Endodermal cell (in vitro differentiated cells): Measurements from ENCODE around the gene C17orf58. TPM values are rescaled to one million over a fixed set of nuclear protein-coding genes. Genes with fewer than 3 reads are reported as not detected.
"Not testable (repeated sequence)": the region's sequence is repeated elsewhere in the genome, so short reads cannot be mapped to it uniquely, and the experiment has no call there.

Source experiments
- DNase-seq: peaks from one replicate; pipeline ENCODE4 v3.0.0-alpha.2; 2017
- H3K27ac ChIP-seq: 2 replicates; pipeline ENCODE4 v1.5.1; 2013; ENCODE audit warnings: mild to moderate bottlenecking, low read depth, low read length, moderate library complexity
- H3K27me3 ChIP-seq: 2 replicates; pipeline ENCODE4 v1.6.1; 2013; ENCODE audit warnings: mild to moderate bottlenecking, low read length, moderate library complexity; ENCODE audit not compliant: insufficient read depth, control insufficient read depth, poor library complexity, severe bottlenecking
- H3K36me3 ChIP-seq: 2 replicates; pipeline ENCODE4 v1.7.0; 2013; ENCODE audit warnings: mild to moderate bottlenecking, low read length, moderate library complexity; ENCODE audit not compliant: control insufficient read depth, insufficient read depth
- H3K4me1 ChIP-seq: one replicate; pipeline ENCODE4 v1.7.0; 2013; ENCODE audit warnings: low read length; ENCODE audit not compliant: control insufficient read depth, insufficient read depth
- H3K4me3 ChIP-seq: 2 replicates; pipeline ENCODE4 v1.5.1; 2013; ENCODE audit warnings: mild to moderate bottlenecking, low read length, moderate library complexity
- H3K9ac ChIP-seq: 2 replicates; pipeline ENCODE4 v1.6.1; 2013; ENCODE audit warnings: mild to moderate bottlenecking, low read length, moderate library complexity; ENCODE audit not compliant: poor library complexity, severe bottlenecking; ENCODE audit errors: extremely low read depth
- H3K9me3 ChIP-seq: 2 replicates; pipeline ENCODE4 v1.6.1; 2013; ENCODE audit warnings: mild to moderate bottlenecking, low read length, moderate library complexity; ENCODE audit not compliant: control insufficient read depth
- H3K27ac Mint-ChIP-seq: 2 replicates; pipeline ENCODE4 v1.8.0; 2020; ENCODE audit warnings: mixed read lengths
- H3K27me3 Mint-ChIP-seq: 2 replicates; pipeline ENCODE4 v1.8.0; 2021; ENCODE audit warnings: mild to moderate bottlenecking, mixed read lengths; ENCODE audit not compliant: insufficient read depth
- H3K36me3 Mint-ChIP-seq: 2 replicates; pipeline ENCODE4 v1.8.0; 2020; ENCODE audit warnings: low read depth, mixed read lengths
- H3K4me1 Mint-ChIP-seq: 2 replicates; pipeline ENCODE4 v1.8.0; 2020; ENCODE audit warnings: mixed read lengths
- H3K4me3 Mint-ChIP-seq: 2 replicates; pipeline ENCODE4 v1.8.0; 2020; ENCODE audit warnings: mild to moderate bottlenecking, moderate library complexity, mixed read lengths
- H3K9me3 Mint-ChIP-seq: 2 replicates; pipeline ENCODE4 v1.8.0; 2020; ENCODE audit warnings: mild to moderate bottlenecking, mixed read lengths
- CTCF ChIP-seq: fragments of 200-600 bp; sonication (generic); conservative IDR thresholded peaks from 2 replicates; pipeline ENCODE4 v1.5.0; 2021; ENCODE audit warnings: antibody characterized with exemption, mild to moderate bottlenecking
- WGBS, 2 experiments: methylation state at CpG; one replicate each; pipeline versions ENCODE4 v1.1.5 to v1.1.7; 2013; ENCODE audit warnings: missing lambda C conversion rate in 2 of 2, mixed read lengths in 1 of 2; ENCODE audit not compliant: insufficient coverage in 1 of 2, insufficient read length in 1 of 2; 5-methylcytosine and 5-hydroxymethylcytosine counted together
- total RNA-seq, 2 donors: library from RNA; stranded (reverse); fragmentation: NEBNext Ultra II Directional in 1 of 2; extraction: Animal tissue kit (Norgen Biotek cat#: 25700) in 1 of 2; gene quantifications; 2 replicates in 1 of 2; 3 replicates in 1 of 2; pipeline ENCODE4 v1.2.1, GENCODE V29; 2021

C17orf58 gene
- total RNA-seq, 2 donors from 2014 or later = 14.0 to 14.1 TPM

GRCh38 chr17:68029512-68030215 is 33.4 kb upstream of the C17orf58 start:
- no peak for TF ChIP-seq CTCF
- no peak for DNase-seq
- no peaks in the 10 kb centered on the region for H3K9me3 Mint-ChIP-seq
- H3K4me1 ChIP-seq = peaks cover 2% of the 10 kb centered on the region
- no peaks in the 10 kb centered on the region for H3K27me3 ChIP-seq
- H3K4me3 Mint-ChIP-seq = no peak overlapping the region
- no peaks in the 10 kb centered on the region for H3K27me3 Mint-ChIP-seq
- WGBS, 2 experiments = 85 to 92% methylated on average over 5 to 8 of the region's 8 CpGs
- peaks cover 8% of the 10 kb centered on the region for H3K4me1 Mint-ChIP-seq
- no peaks in the 10 kb centered on the region for H3K36me3 Mint-ChIP-seq
- H3K9ac ChIP-seq = no peak overlapping the region
- H3K27ac ChIP-seq = no peak overlapping the region
- H3K36me3 ChIP-seq = no peaks in the 10 kb centered on the region
- H3K4me3 ChIP-seq = no peak overlapping the region
- H3K9me3 ChIP-seq = no peaks in the 10 kb centered on the region
- no peak overlapping the region for H3K27ac Mint-ChIP-seq

- peak; percentile 51 for TF ChIP-seq CTCF
- 92 to 98% methylated on average over 10 to 15 of the region's 15 CpGs for WGBS, 2 experiments
- not testable (repeated sequence) for H3K4me1 ChIP-seq, H3K27me3 ChIP-seq, H3K36me3 ChIP-seq, H3K9ac ChIP-seq, H3K27ac Mint-ChIP-seq, H3K27ac ChIP-seq, H3K4me3 Mint-ChIP-seq, DNase-seq, H3K9me3 Mint-ChIP-seq, H3K36me3 Mint-ChIP-seq, H3K4me1 Mint-ChIP-seq, H3K4me3 ChIP-seq, H3K27me3 Mint-ChIP-seq, H3K9me3 ChIP-seq
Measured at GRCh38 chr17:68022547-68022946, 26.3 kb upstream of the C17orf58 start.

- Mint-ChIP-seq H3K36me3 (no peaks in the 10 kb centered on the region), H3K27me3 (no peaks in the 10 kb centered on the region), H3K4me1 (peaks cover 4% of the 10 kb centered on the region), H3K4me3 (no peak overlapping the region), H3K9me3 (no peaks in the 10 kb centered on the region), H3K27ac (no peak overlapping the region)
- peaks cover 4% of the 10 kb centered on the region for H3K4me1 ChIP-seq
- 94 to 100% methylated on average over 4 to 8 of the region's 8 CpGs for WGBS, 2 experiments
- H3K9me3 ChIP-seq = no peaks in the 10 kb centered on the region
- H3K27ac ChIP-seq = no peak overlapping the region
- no peaks in the 10 kb centered on the region for H3K36me3 ChIP-seq
- H3K27me3 ChIP-seq = no peaks in the 10 kb centered on the region
- TF ChIP-seq CTCF = no peak
- no peak for DNase-seq
- no peak overlapping the region for H3K4me3 ChIP-seq
- no peak overlapping the region for H3K9ac ChIP-seq
Measured at GRCh38 chr17:68021963-68022362, 25.7 kb upstream of the C17orf58 start.

GRCh38 chr17:68020791-68021190 is 24.5 kb upstream of the C17orf58 start:
- H3K27me3 Mint-ChIP-seq, DNase-seq, H3K4me1 Mint-ChIP-seq, H3K36me3 ChIP-seq, H3K36me3 Mint-ChIP-seq, H3K27ac ChIP-seq, H3K4me1 ChIP-seq, H3K27me3 ChIP-seq, H3K9me3 Mint-ChIP-seq, H3K9me3 ChIP-seq: not testable (repeated sequence)
- H3K4me3 ChIP-seq = peak overlapping the region; percentile 82
- 88 to 91% methylated on average over 13 of the region's 13 CpGs for WGBS, 2 experiments
- H3K9ac ChIP-seq = peak overlapping the region; percentile 78
- H3K4me3 Mint-ChIP-seq = peak overlapping the region; percentile 69
- H3K27ac Mint-ChIP-seq = peak overlapping the region; percentile 92
